H1 (cell line): ENCODE measurements around the gene CNGB1. TPM values are rescaled to one million over a fixed set of nuclear protein-coding genes. Genes with fewer than 3 reads are reported as not detected.

Experiments
- CTCF ChIA-PET: fragments of 300-600 bp; sonication (Branson Sonifier 250); formaldehyde crosslinking; loops from one replicate; lab custom pipeline; 2021; ENCODE audit not compliant: partially characterized antibody; lab: Charles Lee
- POLR2A ChIA-PET: fragments of 300-600 bp; sonication (Branson Sonifier 250); formaldehyde crosslinking; loops from one replicate; lab custom pipeline; 2021; ENCODE audit warnings: inconsistent platforms; ENCODE audit not compliant: partially characterized antibody; lab: Charles Lee
- DNase-seq, 2 experiments: peaks; one replicate each; pipeline versions ENCODE4 v3.0.0 to v3.0.0-alpha.2; 2010 to 2022; ENCODE audit warnings: low spot score in 2 of 2, low read depth in 1 of 2, mixed read lengths in 1 of 2
- FAIRE-seq: peaks from 2 replicates; lab custom pipeline; 2011; peaks lifted over from hg19 to GRCh38; lab: Jason Lieb, UNC
- H2AFZ ChIP-seq: 2 replicates; pipeline ENCODE4 v1.8.1; 2012; ENCODE audit warnings: low read length, inconsistent platforms
- H2AK5ac ChIP-seq: 2 replicates; pipeline ENCODE4 v1.6.1; 2013; ENCODE audit warnings: low read depth, low read length
- H2BK120ac ChIP-seq: replicated peaks from 2 replicates; pipeline ENCODE3; 2013; ENCODE audit warnings: low read depth, low read length, inconsistent platforms
- H2BK12ac ChIP-seq: 2 replicates; pipeline ENCODE4 v1.6.1; 2013; ENCODE audit warnings: low read depth, low read length
- H2BK15ac ChIP-seq: 2 replicates; pipeline ENCODE4 v1.6.1; 2013; ENCODE audit warnings: low read length
- H2BK20ac ChIP-seq: 2 replicates; pipeline ENCODE4 v1.6.1; 2013; ENCODE audit warnings: low read length
- H2BK5ac ChIP-seq: 2 replicates; pipeline ENCODE4 v1.6.1; 2013; ENCODE audit warnings: low read depth, low read length
- H3K14ac ChIP-seq: 2 replicates; pipeline ENCODE4 v1.6.1; 2013; ENCODE audit warnings: inconsistent platforms; ENCODE audit not compliant: insufficient read length
- H3K18ac ChIP-seq: 2 replicates; pipeline ENCODE4 v1.6.1; 2013; ENCODE audit warnings: low read length; ENCODE audit errors: extremely low read depth
- H3K23ac ChIP-seq: 2 replicates; pipeline ENCODE4 v1.6.1; 2013; ENCODE audit warnings: inconsistent platforms; ENCODE audit not compliant: insufficient read length
- H3K23me2 ChIP-seq: 2 replicates; pipeline ENCODE4 v1.6.1; 2013; ENCODE audit warnings: low read depth, low read length
- H3K27ac ChIP-seq: 2 replicates; pipeline ENCODE4 v1.6.1; 2011; ENCODE audit warnings: low read depth, low read length, inconsistent platforms
- H3K27me3 ChIP-seq, 4 experiments: replicated peaks in 1 of 4; 1 replicate in 1 of 4; 2 replicates in 3 of 4; pipeline versions ENCODE4 v1.6.1 to v1.8.1; 2011 to 2013; ENCODE audit warnings: low read length in 3 of 4, mild to moderate bottlenecking in 3 of 4, inconsistent platforms in 2 of 4, mixed read lengths in 2 of 4, moderate library complexity in 1 of 4; ENCODE audit not compliant: control insufficient read depth in 3 of 4, insufficient read depth in 3 of 4; ENCODE audit errors: extremely low read depth in 1 of 4
- H3K36me3 ChIP-seq, 4 experiments: 2 replicates each; pipeline versions ENCODE4 v1.6.1 to v1.8.1; 2011 to 2013; ENCODE audit warnings: mild to moderate bottlenecking in 4 of 4, low read length in 3 of 4, moderate library complexity in 2 of 4, control low read depth in 1 of 4, inconsistent platforms in 1 of 4; ENCODE audit not compliant: insufficient read depth in 4 of 4, control insufficient read depth in 2 of 4
- H3K4ac ChIP-seq: replicated peaks from 2 replicates; pipeline ENCODE3; 2013; ENCODE audit warnings: low read length, low read depth, mixed read lengths, inconsistent platforms; ENCODE audit not compliant: insufficient read length
- H3K4me1 ChIP-seq, 4 experiments: replicated peaks in 1 of 4; 1 replicate in 1 of 4; 2 replicates in 3 of 4; pipeline versions ENCODE4 v1.6.1 to v1.8.1; 2011 to 2013; ENCODE audit warnings: low read length in 3 of 4, inconsistent platforms in 2 of 4, mixed read lengths in 1 of 4; ENCODE audit not compliant: insufficient read depth in 4 of 4, control insufficient read depth in 3 of 4
- H3K4me2 ChIP-seq, 2 experiments: 2 replicates each; pipeline versions ENCODE4 v1.6.1 to v1.8.1; 2011 to 2013; ENCODE audit warnings: low read depth in 2 of 2, low read length in 2 of 2, control low read depth in 1 of 2, inconsistent platforms in 1 of 2, mild to moderate bottlenecking in 1 of 2; ENCODE audit not compliant: insufficient read depth in 1 of 2
- H3K4me3 ChIP-seq, 4 experiments: fragments of 200-600, 300-600 bp in 1 of 4; sonication (generic), shearing (Covaris generic), sonication (Bioruptor Twin) in 1 of 4; 2 replicates each; pipeline versions ENCODE4 v1.5.1 to v1.8.1; 2011 to 2016; ENCODE audit warnings: low read length in 4 of 4, low read depth in 3 of 4, control low read depth in 2 of 4, inconsistent platforms in 2 of 4, mild to moderate bottlenecking in 2 of 4, mixed read lengths in 1 of 4, moderate library complexity in 1 of 4; ENCODE audit not compliant: insufficient read depth in 2 of 4; ENCODE audit errors: extremely low read depth in 1 of 4
- H3K56ac ChIP-seq: replicated peaks from 2 replicates; pipeline ENCODE3; 2013; ENCODE audit warnings: low read depth, mild to moderate bottlenecking, mixed read lengths, low read length, inconsistent platforms; ENCODE audit not compliant: insufficient read length
- H3K79me1 ChIP-seq: 2 replicates; pipeline ENCODE4 v1.6.1; 2013; ENCODE audit warnings: low read depth, low read length, control low read depth
- H3K79me2 ChIP-seq, 2 experiments: 2 replicates each; pipeline versions ENCODE4 v1.6.1 to v1.8.1; 2012 to 2013; ENCODE audit warnings: low read length in 2 of 2, mild to moderate bottlenecking in 2 of 2, inconsistent platforms in 1 of 2; ENCODE audit not compliant: insufficient read depth in 2 of 2, control insufficient read depth in 1 of 2
- H3K9ac ChIP-seq, 4 experiments: replicated peaks in 1 of 4; 1 replicate in 1 of 4; 2 replicates in 3 of 4; pipeline versions ENCODE4 v1.6.1 to v1.8.1; 2011 to 2013; ENCODE audit warnings: low read depth in 3 of 4, low read length in 3 of 4, control low read depth in 2 of 4, mild to moderate bottlenecking in 2 of 4, moderate library complexity in 2 of 4, inconsistent platforms in 1 of 4; ENCODE audit errors: extremely low read depth in 1 of 4
- H3K9me3 ChIP-seq, 2 experiments: 2 replicates each; pipeline versions ENCODE4 v1.6.1 to v1.8.1; 2012 to 2013; ENCODE audit warnings: mild to moderate bottlenecking in 2 of 2, moderate library complexity in 2 of 2, control low read depth in 1 of 2, inconsistent platforms in 1 of 2, low read depth in 1 of 2, low read length in 1 of 2, mixed read lengths in 1 of 2; ENCODE audit not compliant: insufficient read depth in 2 of 2
- H4K20me1 ChIP-seq, 2 experiments: replicated peaks in 1 of 2; 2 replicates each; pipeline versions ENCODE3 to v1.8.1; 2011 to 2013; ENCODE audit warnings: inconsistent platforms in 2 of 2, low read length in 2 of 2, mild to moderate bottlenecking in 1 of 2; ENCODE audit not compliant: insufficient read depth in 2 of 2, control insufficient read depth in 1 of 2
- H4K5ac ChIP-seq: 2 replicates; pipeline ENCODE4 v1.6.1; 2013; ENCODE audit warnings: low read length, low read depth, mixed read lengths, inconsistent platforms; ENCODE audit not compliant: insufficient read length
- H4K8ac ChIP-seq: 2 replicates; pipeline ENCODE4 v1.8.0; 2013; ENCODE audit warnings: mild to moderate bottlenecking, moderate library complexity, low read length, inconsistent platforms; ENCODE audit not compliant: insufficient read depth; ENCODE audit errors: extremely low read depth
- H4K91ac ChIP-seq: replicated peaks from 2 replicates; pipeline ENCODE3; 2013; ENCODE audit warnings: low read length, mixed read lengths, inconsistent platforms; ENCODE audit not compliant: insufficient read length
- ASH2L ChIP-seq: fragments of 200-600, 300-600 bp; sonication (generic); IDR thresholded peaks from one replicate; pipeline ENCODE4 v1.7.1; 2017; ENCODE audit warnings: low read length
- GABPA ChIP-seq: IDR thresholded peaks from 2 replicates; pipeline ENCODE4 v1.6.1; 2011; ENCODE audit warnings: mild to moderate bottlenecking, low read length, moderate library complexity, borderline replicate concordance; ENCODE audit not compliant: insufficient read depth
- HDAC2 ChIP-seq, 2 experiments: fragments of 300-600 bp in 1 of 2; sonication (generic) in 1 of 2; IDR thresholded peaks; 2 replicates each; pipeline ENCODE4 v1.6.1; 2011 to 2012; ENCODE audit warnings: low read depth in 2 of 2, low read length in 2 of 2, mild to moderate bottlenecking in 2 of 2, moderate library complexity in 2 of 2, borderline replicate concordance in 1 of 2, inconsistent platforms in 1 of 2
- JUN ChIP-seq: IDR thresholded peaks from 2 replicates; pipeline ENCODE4 v1.6.1; 2011; ENCODE audit warnings: low read depth, mild to moderate bottlenecking, improper control_type of control experiment, low read length
- KDM1A ChIP-seq: fragments of 200-600, 300-600 bp; sonication (generic); IDR thresholded peaks from 2 replicates; pipeline ENCODE4 v1.7.1; 2016; ENCODE audit warnings: mild to moderate bottlenecking, low read length, borderline replicate concordance
- KDM5A ChIP-seq: fragments of 200-600 bp; IDR thresholded peaks from 2 replicates; pipeline ENCODE4 v1.7.1; 2012; ENCODE audit warnings: mild to moderate bottlenecking, low read length, inconsistent platforms, mixed read lengths
- PHF8 ChIP-seq: fragments of 200-600 bp; sonication (generic); conservative IDR thresholded peaks from 2 replicates; pipeline ENCODE4 v1.7.1; 2012; ENCODE audit warnings: low read depth, mild to moderate bottlenecking, inconsistent platforms, low read length, moderate library complexity
- POLR2A ChIP-seq, 2 experiments: IDR thresholded peaks; 1 replicate in 1 of 2; 2 replicates in 1 of 2; pipeline ENCODE4 v1.6.1; 2011; ENCODE audit warnings: low read depth in 2 of 2, low read length in 2 of 2, mild to moderate bottlenecking in 2 of 2; ENCODE audit errors: control extremely low read depth in 1 of 2
- RBBP5 ChIP-seq: IDR thresholded peaks from 2 replicates; pipeline ENCODE4 v1.7.1; 2012; ENCODE audit warnings: low read depth, mild to moderate bottlenecking, inconsistent platforms, low read length, moderate library complexity, borderline replicate concordance
- SIRT6 ChIP-seq: IDR thresholded peaks from one replicate; pipeline ENCODE4 v1.7.1; 2012; ENCODE audit warnings: low read length, inconsistent platforms
- SIX5 ChIP-seq: IDR thresholded peaks from 2 replicates; pipeline ENCODE4 v1.6.1; 2011; ENCODE audit warnings: mild to moderate bottlenecking, low read depth, low read length
- SP2 ChIP-seq: IDR thresholded peaks from 2 replicates; pipeline ENCODE4 v1.6.1; 2012; ENCODE audit warnings: mild to moderate bottlenecking, low read length, inconsistent platforms
- TAF1 ChIP-seq: IDR thresholded peaks from 2 replicates; pipeline ENCODE4 v1.6.1; 2011; ENCODE audit warnings: mild to moderate bottlenecking, low read depth, low read length
- TEAD4 ChIP-seq: IDR thresholded peaks from 2 replicates; pipeline ENCODE4 v1.6.1; 2012; ENCODE audit warnings: low read depth, low read length, inconsistent platforms, mixed read lengths
- YY1 ChIP-seq: IDR thresholded peaks from 2 replicates; pipeline ENCODE4 v1.6.1; 2011; ENCODE audit warnings: low read depth, mild to moderate bottlenecking, low read length
- WGBS, 2 experiments: shearing (Covaris generic) in 1 of 2; methylation state at CpG; one replicate each; pipeline versions ENCODE4 v1.1.6 to v1.1.7; 2013 to 2015; ENCODE audit warnings: low lambda C conversion rate in 2 of 2, mixed read lengths in 2 of 2, inconsistent platforms in 1 of 2, low coverage in 1 of 2, missing lambda C conversion rate in 1 of 2; ENCODE audit not compliant: insufficient replicate concordance in 2 of 2, insufficient coverage in 1 of 2, insufficient read length in 1 of 2; ENCODE audit errors: extremely low coverage in 1 of 2, missing lambda C conversion rate in 1 of 2; 5-methylcytosine and 5-hydroxymethylcytosine counted together
- polyA plus RNA-seq, 7 experiments: library from polyadenylated mRNA; depleted of rRNA in 3 of 7; stranded (reverse) in 5 of 7; unstranded in 2 of 7; fragments of >200 nt in 5 of 7; fragments of 200-250 nt in 2 of 7; gene quantifications; 1 replicate in 5 of 7; 2 replicates in 1 of 7; 4 replicates in 1 of 7; pipeline versions ENCODE4 v1.2.1 to v1.2.3, GENCODE V29; 2011 to 2013; ENCODE audit warnings: missing spikeins in 2 of 7, mixed read lengths in 2 of 7
- total RNA-seq: library from RNA; stranded (reverse); fragmentation: NEBNext Ultra II Directional; extraction: Animal tissue kit (Norgen Biotek cat#: 25700); gene quantifications from 2 replicates; pipeline ENCODE4 v1.2.1, GENCODE V29; 2021

The CNGB1 gene
- total and polyA plus RNA-seq, 2 of the 8 experiments (the other 6 are each of a cell fraction or from before 2014, with no cell fraction given), result not detected

- H3K23me2 ChIP-seq, result peaks cover 7% of the 10 kb centered on the region
- no peak overlapping the region for H4K91ac ChIP-seq
- no peak overlapping the region for H3K9ac ChIP-seq
- peaks cover 2 to 15% (median 7%) of the 10 kb centered on the region in 4 experiments; a peak in 6 of 8 replicates for H3K36me3 ChIP-seq
- no peak overlapping the region for H2BK12ac ChIP-seq
- H4K5ac ChIP-seq, result no peak overlapping the region
- no peak overlapping the region for H2BK20ac ChIP-seq
- peak overlapping the region in 1 of 2 experiments; percentile 79; a peak in 1 of 4 replicates for H3K4me2 ChIP-seq
- H3K79me2 ChIP-seq, result no peaks in the 10 kb centered on the region; a peak in 1 of 4 replicates
- H3K79me1 ChIP-seq, result no peaks in the 10 kb centered on the region
- POLR2A ChIA-PET, result interaction anchor here (0.9 to 1.7 kb wide), 2 partner anchors 9 to 67 kb away, joined by 3 to 7 read pairs; no protein-coding TSS in a partner anchor
- H4K20me1 ChIP-seq, result peaks cover 0 to 7% of the 10 kb centered on the region in 2 experiments
- WGBS, 2 experiments, result 84% methylated on average over 3 of the region's 3 CpGs; no CpG with 5 or more reads in 1 of the 2 experiments
- H2BK15ac ChIP-seq, result no peak overlapping the region
- peaks cover 5 to 8% (median 7%) of the 10 kb centered on the region in 4 experiments; a peak in 6 of 7 replicates for H3K4me1 ChIP-seq
- H3K27ac ChIP-seq, result no peak overlapping the region
- H2BK5ac ChIP-seq, result no peak overlapping the region
- CTCF ChIA-PET, result interaction anchor here (0.7 to 26.3 kb wide), 14 partner anchors 9 to 223 kb away, joined by 3 to 305 read pairs (median 4); a partner anchor contains a TSS
- H3K14ac ChIP-seq, result no peak overlapping the region
- no peaks in the 10 kb centered on the region for H3K9me3 ChIP-seq
- DNase-seq (no peak), FAIRE-seq (no peak)
- H3K4me3 ChIP-seq, result no peak overlapping the region
- no peak overlapping the region for H4K8ac ChIP-seq
- no peak overlapping the region for H2AFZ ChIP-seq
- H2AK5ac ChIP-seq, result no peak overlapping the region
- peaks cover 0 to 3% (median 0%) of the 10 kb centered on the region in 4 experiments; a peak in 2 of 7 replicates for H3K27me3 ChIP-seq
- no peak overlapping the region for H3K56ac ChIP-seq
- no peak overlapping the region for H3K23ac ChIP-seq
- no peak overlapping the region for H2BK120ac ChIP-seq
- H3K18ac ChIP-seq, result no peak overlapping the region
- H3K4ac ChIP-seq, result no peak overlapping the region
- TF ChIP-seq TAF1 (no peak), HDAC2 (IDR thresholded peaks at IDR 0.05; ENCODE audit: borderline replicate concordance in 1 of 2, low read depth in 2 of 2, low read length in 2 of 2) (no peak), SIX5 (no peak), KDM5A (no peak), RBBP5 (no peak), SIRT6 (no peak), PHF8 (no peak), GABPA (no peak), SP2 (no peak), JUN (no peak), KDM1A (no peak), ASH2L (no peak), TEAD4 (no peak), POLR2A (IDR thresholded peaks at IDR 0.05; ENCODE audit: control extremely low read depth in 1 of 2, low read depth in 2 of 2, low read length in 2 of 2) (no peak), YY1 (no peak)
These were observed 28.1 kb upstream of the CNGB1 start for GRCh38 chr16:57998992-57999365.
